ENCODE data around the gene ENC1. TPM values are rescaled to one million over a fixed set of nuclear protein-coding genes. Genes with fewer than 3 reads are reported as not detected.

Gene ENC1
- total RNA-seq, 2 donors from 2014 or later = 0.70 to 0.89 TPM

- peaks cover 32% of the 10 kb centered on the region for H3K27me3 Mint-ChIP-seq
- ATAC-seq (no peak), DNase-seq (no peak)
- peaks cover 3% of the 10 kb centered on the region for H3K4me1 Mint-ChIP-seq
- H3K36me3 Mint-ChIP-seq (ENCODE audit: low read depth) = peaks cover 2% of the 10 kb centered on the region
- no peak overlapping the region for H3K4me3 Mint-ChIP-seq
- H3K27ac Mint-ChIP-seq = no peak overlapping the region
- no peaks in the 10 kb centered on the region for H3K9me3 ChIP-seq (ENCODE audit: control insufficient read depth, low read length, poor library complexity, severe bottlenecking)
Measured at GRCh38 chr5:74624501-74624900, 16.0 kb downstream of the ENC1 start.

GRCh38 chr5:74623748-74624408 lies 16.6 kb downstream of the ENC1 start:
- DNase-seq = no peak
- peaks cover 2% of the 10 kb centered on the region for H3K36me3 Mint-ChIP-seq (ENCODE audit: low read depth)
- no peaks in the 10 kb centered on the region for H3K9me3 ChIP-seq (ENCODE audit: control insufficient read depth, low read length, poor library complexity, severe bottlenecking)
- no peak overlapping the region for H3K4me3 Mint-ChIP-seq
- peaks cover 38% of the 10 kb centered on the region for H3K27me3 Mint-ChIP-seq
- no peak for ATAC-seq
- no peak overlapping the region for H3K27ac Mint-ChIP-seq
- peaks cover 4% of the 10 kb centered on the region for H3K4me1 Mint-ChIP-seq

- ATAC-seq = no peak
- no peak for DNase-seq
- peaks cover 7% of the 10 kb centered on the region for H3K4me1 Mint-ChIP-seq
Measured at GRCh38 chr5:74623006-74623611, 17.4 kb downstream of the ENC1 start.

GRCh38 chr5:74622122-74622521 lies 18.4 kb downstream of the ENC1 start:
- DNase-seq (no peak), ATAC-seq (no peak)
- Mint-ChIP-seq H3K27ac (no peak overlapping the region), H3K36me3 (ENCODE audit: low read depth) (peaks cover 2% of the 10 kb centered on the region), H3K27me3 (peaks cover 38% of the 10 kb centered on the region), H3K4me1 (peaks cover 7% of the 10 kb centered on the region), H3K4me3 (no peak overlapping the region)
- H3K9me3 ChIP-seq (ENCODE audit: control insufficient read depth, low read length, poor library complexity, severe bottlenecking) = no peaks in the 10 kb centered on the region

More at GRCh38 chr5:74623006-74623611, 17.4 kb downstream of the ENC1 start:
- Mint-ChIP-seq H3K36me3 (ENCODE audit: low read depth) (peaks cover 2% of the 10 kb centered on the region), H3K4me3 (no peak overlapping the region), H3K27me3 (peaks cover 38% of the 10 kb centered on the region), H3K27ac (no peak overlapping the region)
- no peaks in the 10 kb centered on the region for H3K9me3 ChIP-seq (ENCODE audit: control insufficient read depth, low read length, poor library complexity, severe bottlenecking)

- H3K27me3 Mint-ChIP-seq = peaks cover 36% of the 10 kb centered on the region
- no peak overlapping the region for H3K4me3 Mint-ChIP-seq
- H3K27ac Mint-ChIP-seq = no peak overlapping the region
- DNase-seq = no peak
- H3K4me1 Mint-ChIP-seq = peaks cover 7% of the 10 kb centered on the region
- H3K36me3 Mint-ChIP-seq (ENCODE audit: low read depth) = peaks cover 2% of the 10 kb centered on the region
- no peaks in the 10 kb centered on the region for H3K9me3 ChIP-seq (ENCODE audit: control insufficient read depth, low read length, poor library complexity, severe bottlenecking)
- ATAC-seq = no peak
Measured at GRCh38 chr5:74621492-74621891, 19.0 kb downstream of the ENC1 start.

GRCh38 chr5:74619308-74619707 lies 21.2 kb downstream of the ENC1 start:
- ATAC-seq (no peak), DNase-seq (no peak)
- Mint-ChIP-seq H3K4me1 (peaks cover 7% of the 10 kb centered on the region), H3K4me3 (no peak overlapping the region), H3K27me3 (peaks cover 23% of the 10 kb centered on the region), H3K27ac (no peak overlapping the region), H3K36me3 (ENCODE audit: low read depth) (peaks cover 2% of the 10 kb centered on the region)
- no peaks in the 10 kb centered on the region for H3K9me3 ChIP-seq (ENCODE audit: control insufficient read depth, low read length, poor library complexity, severe bottlenecking)

- Mint-ChIP-seq H3K27ac (no peak overlapping the region), H3K27me3 (peaks cover 19% of the 10 kb centered on the region), H3K4me1 (peaks cover 7% of the 10 kb centered on the region), H3K4me3 (no peak overlapping the region), H3K36me3 (ENCODE audit: low read depth) (peaks cover 2% of the 10 kb centered on the region)
- DNase-seq (no peak), ATAC-seq (no peak)
- H3K9me3 ChIP-seq (ENCODE audit: control insufficient read depth, low read length, poor library complexity, severe bottlenecking) = no peaks in the 10 kb centered on the region
Measured at GRCh38 chr5:74618106-74618505, 22.4 kb downstream of the ENC1 start.

GRCh38 chr5:74617202-74617601 lies 23.3 kb downstream of the ENC1 start:
- peaks cover 2% of the 10 kb centered on the region for H3K36me3 Mint-ChIP-seq (ENCODE audit: low read depth)
- no peak overlapping the region for H3K27ac Mint-ChIP-seq
- DNase-seq = no peak
- peaks cover 19% of the 10 kb centered on the region for H3K27me3 Mint-ChIP-seq
- ATAC-seq = no peak
- peaks cover 7% of the 10 kb centered on the region for H3K4me1 Mint-ChIP-seq
- H3K9me3 ChIP-seq (ENCODE audit: control insufficient read depth, low read length, poor library complexity, severe bottlenecking) = no peaks in the 10 kb centered on the region
- H3K4me3 Mint-ChIP-seq = no peak overlapping the region

GRCh38 chr5:74616236-74617146 lies 24.0 kb downstream of the ENC1 start:
- Mint-ChIP-seq H3K27me3 (peaks cover 15% of the 10 kb centered on the region), H3K4me1 (peaks cover 3% of the 10 kb centered on the region), H3K4me3 (no peak overlapping the region), H3K36me3 (ENCODE audit: low read depth) (no peaks in the 10 kb centered on the region), H3K27ac (no peak overlapping the region)
- DNase-seq (no peak), ATAC-seq (no peak)
- H3K9me3 ChIP-seq (ENCODE audit: control insufficient read depth, low read length, poor library complexity, severe bottlenecking) = no peaks in the 10 kb centered on the region

GRCh38 chr5:74613283-74613682 lies 27.2 kb downstream of the ENC1 start:
- no peak overlapping the region for H3K4me3 Mint-ChIP-seq
- H3K4me1 Mint-ChIP-seq = no peaks in the 10 kb centered on the region
- H3K36me3 Mint-ChIP-seq (ENCODE audit: low read depth) = no peaks in the 10 kb centered on the region
- DNase-seq (no peak), ATAC-seq (no peak)
- H3K27ac Mint-ChIP-seq = no peak overlapping the region
- peaks cover 18% of the 10 kb centered on the region for H3K27me3 Mint-ChIP-seq
- H3K9me3 ChIP-seq (ENCODE audit: control insufficient read depth, low read length, poor library complexity, severe bottlenecking) = no peaks in the 10 kb centered on the region

- H3K27ac Mint-ChIP-seq = no peak overlapping the region
- DNase-seq (no peak), ATAC-seq (no peak)
- no peaks in the 10 kb centered on the region for H3K4me1 Mint-ChIP-seq
- no peak overlapping the region for H3K4me3 Mint-ChIP-seq
- no peaks in the 10 kb centered on the region for H3K9me3 ChIP-seq (ENCODE audit: control insufficient read depth, low read length, poor library complexity, severe bottlenecking)
- H3K36me3 Mint-ChIP-seq (ENCODE audit: low read depth) = no peaks in the 10 kb centered on the region
- H3K27me3 Mint-ChIP-seq = peaks cover 18% of the 10 kb centered on the region
Measured at GRCh38 chr5:74612045-74612444, 28.5 kb downstream of the ENC1 start.

- no peak for DNase-seq
- no peaks in the 10 kb centered on the region for H3K9me3 ChIP-seq (ENCODE audit: control insufficient read depth, low read length, poor library complexity, severe bottlenecking)
- no peaks in the 10 kb centered on the region for H3K36me3 Mint-ChIP-seq (ENCODE audit: low read depth)
- H3K4me1 Mint-ChIP-seq = no peaks in the 10 kb centered on the region
- H3K27me3 Mint-ChIP-seq = peaks cover 24% of the 10 kb centered on the region
- no peak overlapping the region for H3K4me3 Mint-ChIP-seq
- ATAC-seq = no peak
- no peak overlapping the region for H3K27ac Mint-ChIP-seq
Measured at GRCh38 chr5:74608736-74609601, 31.6 kb downstream of the ENC1 start.

GRCh38 chr5:74605759-74606158 lies 34.8 kb downstream of the ENC1 start:
- ATAC-seq = no peak
- Mint-ChIP-seq H3K36me3 (ENCODE audit: low read depth) (peaks cover 5% of the 10 kb centered on the region), H3K27ac (no peak overlapping the region)

More at GRCh38 chr5:74605759-74606158, 34.8 kb downstream of the ENC1 start:
- Mint-ChIP-seq H3K27me3 (peaks cover 48% of the 10 kb centered on the region), H3K4me3 (no peak overlapping the region), H3K4me1 (no peaks in the 10 kb centered on the region)
- no peak for DNase-seq
- H3K9me3 ChIP-seq (ENCODE audit: control insufficient read depth, low read length, poor library complexity, severe bottlenecking) = no peaks in the 10 kb centered on the region
